ENCODE data around the gene OR5C1.

- TF ChIP-seq ZEB2 (IDR thresholded peaks at IDR 0.05) (no peak), CTCF (IDR thresholded peaks at IDR 0.05 in 2 of 3, conservative IDR thresholded peaks at IDR 0.05 in 1 of 3; ENCODE audit: insufficient read depth in 2 of 3, low read depth in 1 of 3, low read length in 3 of 3) (no peak), ERF (CRISPR knock-in tag; IDR thresholded peaks at IDR 0.05) (no peak), ZHX1 (conservative IDR thresholded peaks at IDR 0.05; ENCODE audit: low read length) (no peak), ZBTB7A (IDR thresholded peaks at IDR 0.05; ENCODE audit: borderline replicate concordance, control insufficient read depth, low read depth, low read length) (no peak), EP300 (IDR thresholded peaks at IDR 0.05; ENCODE audit: low read length) (no peak)
Measured at GRCh38 chr9:122814545-122814944, 25.8 kb downstream of the OR5C1 start.

Measured in K562 (cell line).